K562 (cell line): ENCODE measurements around the gene SERGEF.

Experiments
- FOXA3 ChIP-seq, 2 experiments: fragments of 450-650 bp in 1 of 2; sonication (generic) in 1 of 2; formaldehyde crosslinking; IDR thresholded peaks in 1 of 2; conservative IDR thresholded peaks in 1 of 2; 2 replicates each; pipeline versions ENCODE4 v1.4.0 to v1.8.0; 2020 to 2022; ENCODE audit warnings: mild to moderate bottlenecking in 2 of 2, missing genetic modification reagents in 1 of 2
- HNRNPK ChIP-seq: fragments of 200-400 bp; formaldehyde crosslinking; IDR thresholded peaks from one replicate; pipeline ENCODE4 v1.6.1; 2018; ENCODE audit warnings: mild to moderate bottlenecking, low read depth, low read length; ENCODE audit not compliant: poor library complexity, severe bottlenecking
- POLR2AphosphoS2 ChIP-seq: IDR thresholded peaks from 2 replicates; pipeline ENCODE4 v1.6.1; 2012; ENCODE audit warnings: low read length, improper control_type of control experiment
- RFX1 ChIP-seq: fragments of 450-650 bp; IDR thresholded peaks from 2 replicates; pipeline ENCODE4 v1.6.1; 2016; ENCODE audit warnings: mild to moderate bottlenecking, moderate library complexity
- SAP30 ChIP-seq: fragments of 200-600 bp; sonication (generic); IDR thresholded peaks from 2 replicates; pipeline ENCODE4 v1.6.1; 2012; ENCODE audit warnings: borderline replicate concordance, low read depth, mild to moderate bottlenecking, moderate library complexity, low read length, control low read depth, inconsistent platforms; ENCODE audit not compliant: insufficient read depth, poor library complexity, severe bottlenecking
- ZNF121 ChIP-seq: sonication (generic); formaldehyde crosslinking; conservative IDR thresholded peaks from 2 replicates; pipeline ENCODE4 v1.8.0; 2022; ENCODE audit warnings: missing genetic modification reagents

- TF ChIP-seq RFX1 (no peak), SAP30 (no peak), POLR2AphosphoS2 (no peak), FOXA3 (CRISPR knock-in tag; conservative IDR thresholded peaks at IDR 0.05 in 1 of 2, IDR thresholded peaks at IDR 0.05 in 1 of 2) (no peak), HNRNPK (no peak), ZNF121 (CRISPR knock-in tag) (no peak)
These were observed 261.3 kb downstream of the SERGEF start for GRCh38 chr11:17751558-17751957.
